Neural progenitor cell (in vitro differentiated cells): ENCODE measurements around the gene TRAF2. TPM values are rescaled to one million over a fixed set of nuclear protein-coding genes. Genes with fewer than 3 reads are reported as not detected.
A peak's percentile ranks its signal among the peaks of the same experiment; 100 is the strongest.

ENCODE experiments used
- DNase-seq: peaks from one replicate; pipeline ENCODE4 v3.0.0-alpha.2; 2016; ENCODE audit warnings: low spot score
- H2AFZ ChIP-seq: fragments of 200-600 bp; sonication (generic); replicated peaks from 2 replicates; pipeline ENCODE4 v1.6.1; 2016; ENCODE audit warnings: antibody characterized with exemption
- H3F3A ChIP-seq: fragments of 200-600 bp; sonication (generic); 2 replicates; pipeline ENCODE4 v1.6.1; 2016; ENCODE audit warnings: antibody characterized with exemption, low read depth
- H3K27ac ChIP-seq: fragments of 200-600 bp; sonication (generic); 2 replicates; pipeline ENCODE4 v1.5.1; 2016; ENCODE audit warnings: mild to moderate bottlenecking
- H3K27me3 ChIP-seq: fragments of 200-600 bp; sonication (generic); 2 replicates; pipeline ENCODE4 v1.6.1; 2016; ENCODE audit warnings: mild to moderate bottlenecking, moderate library complexity
- H3K36me3 ChIP-seq: fragments of 200-600 bp; sonication (generic); 2 replicates; pipeline ENCODE4 v1.5.1; 2016
- H3K4me1 ChIP-seq: fragments of 200-600 bp; sonication (generic); 2 replicates; pipeline ENCODE4 v1.6.1; 2016; ENCODE audit warnings: mixed run types
- H3K4me2 ChIP-seq: fragments of 200-600 bp; sonication (generic); 2 replicates; pipeline ENCODE4 v1.6.1; 2016
- H3K4me3 ChIP-seq: fragments of 200-600 bp; sonication (generic); 2 replicates; pipeline ENCODE4 v1.5.1; 2016
- H3K79me2 ChIP-seq: fragments of 200-600 bp; sonication (generic); 2 replicates; pipeline ENCODE4 v1.6.1; 2016; ENCODE audit warnings: low read depth
- H3K9ac ChIP-seq: fragments of 200-600 bp; sonication (generic); 2 replicates; pipeline ENCODE4 v1.6.1; 2016
- H3K9me3 ChIP-seq: fragments of 200-600 bp; sonication (generic); 2 replicates; pipeline ENCODE4 v1.5.1; 2016; ENCODE audit warnings: low read depth
- H4K20me1 ChIP-seq: fragments of 200-600 bp; sonication (generic); 2 replicates; pipeline ENCODE4 v1.6.1; 2016; ENCODE audit warnings: low read depth
- H3K27ac Mint-ChIP-seq: 3 replicates; pipeline ENCODE4 v1.8.0; 2021; ENCODE audit warnings: mixed read lengths
- H3K27me3 Mint-ChIP-seq: 2 replicates; pipeline ENCODE4 v1.8.0; 2022; ENCODE audit warnings: low read depth, mild to moderate bottlenecking, inconsistent platforms, moderate library complexity, mixed read lengths; ENCODE audit not compliant: insufficient read depth
- H3K36me3 Mint-ChIP-seq: 3 replicates; pipeline ENCODE4 v1.8.0; 2021; ENCODE audit warnings: mixed read lengths
- H3K4me1 Mint-ChIP-seq: 3 replicates; pipeline ENCODE4 v1.8.0; 2021; ENCODE audit warnings: mixed read lengths
- H3K4me3 Mint-ChIP-seq: 3 replicates; pipeline ENCODE4 v1.8.0; 2021; ENCODE audit warnings: mild to moderate bottlenecking, moderate library complexity, mixed read lengths
- H3K9me3 Mint-ChIP-seq: 3 replicates; pipeline ENCODE4 v1.8.0; 2020; ENCODE audit warnings: mixed read lengths
- EZH2 ChIP-seq: fragments of 200-600 bp; sonication (generic); IDR thresholded peaks from 2 replicates; pipeline ENCODE4 v1.6.1; 2017; ENCODE audit warnings: antibody characterized with exemption, mild to moderate bottlenecking, moderate library complexity
- EZH2phosphoT487 ChIP-seq: fragments of 200-600 bp; sonication (generic); IDR thresholded peaks from 2 replicates; pipeline ENCODE4 v1.6.1; 2017; ENCODE audit warnings: antibody characterized with exemption
- total RNA-seq: library from RNA; depleted of rRNA; stranded (reverse); fragments of >200 nt; gene quantifications from 2 replicates; pipeline ENCODE4 v1.2.3, GENCODE V29; 2015; ENCODE audit warnings: low replicate concordance
- TF ChIP-seq, protein P1 (sequence below): fragments of 200-600 bp; sonication (generic); IDR thresholded peaks from 2 replicates; pipeline ENCODE4 v1.5.1; 2017; ENCODE audit warnings: antibody characterized with exemption, mild to moderate bottlenecking

The TRAF2 gene
- total RNA-seq, 1 donor from 2014 or later = 16.1 TPM

DNA sequence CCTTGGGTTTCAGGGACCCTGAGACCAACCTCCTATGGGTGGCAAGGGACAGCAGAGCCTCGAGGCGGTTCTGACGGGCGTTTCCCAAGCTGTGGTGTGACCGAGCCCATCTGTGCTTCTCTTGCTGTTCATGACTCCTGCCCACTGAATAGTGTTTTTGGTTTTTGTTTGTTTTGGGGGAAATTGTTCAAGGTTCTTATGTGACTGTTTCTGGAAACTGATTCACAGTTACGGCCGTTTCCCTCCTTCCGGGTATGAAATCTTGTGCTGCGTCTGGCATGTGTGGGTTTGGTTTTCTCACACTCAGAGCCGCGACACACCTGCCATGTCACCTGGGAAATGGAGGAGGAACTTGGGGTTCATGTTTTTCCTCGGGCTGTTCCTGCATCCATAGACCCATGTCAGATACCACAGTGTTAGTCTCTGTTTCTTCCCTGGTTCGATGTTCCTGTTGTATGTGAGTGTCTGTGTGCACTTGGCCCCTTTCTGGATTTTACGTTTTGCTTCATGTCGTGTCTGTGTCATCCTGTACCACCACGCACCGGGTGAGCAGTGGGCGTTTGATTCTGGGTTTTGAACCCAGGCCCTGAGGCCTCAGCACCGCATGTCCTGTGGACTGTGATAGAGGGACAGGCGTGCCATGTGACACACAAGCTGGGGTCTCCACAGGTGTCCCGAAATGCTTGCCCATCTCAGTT is 29.5 kb downstream of the TRAF2 start:
- H3K79me2 ChIP-seq = no peaks in the 10 kb centered on the region
- H3K27me3 ChIP-seq = no peaks in the 10 kb centered on the region
- no peak overlapping the region for H3K27ac ChIP-seq
- no peak for TF ChIP-seq EZH2phosphoT487
- TF ChIP-seq EZH2 = no peak
- TF ChIP-seq, protein P1, sequence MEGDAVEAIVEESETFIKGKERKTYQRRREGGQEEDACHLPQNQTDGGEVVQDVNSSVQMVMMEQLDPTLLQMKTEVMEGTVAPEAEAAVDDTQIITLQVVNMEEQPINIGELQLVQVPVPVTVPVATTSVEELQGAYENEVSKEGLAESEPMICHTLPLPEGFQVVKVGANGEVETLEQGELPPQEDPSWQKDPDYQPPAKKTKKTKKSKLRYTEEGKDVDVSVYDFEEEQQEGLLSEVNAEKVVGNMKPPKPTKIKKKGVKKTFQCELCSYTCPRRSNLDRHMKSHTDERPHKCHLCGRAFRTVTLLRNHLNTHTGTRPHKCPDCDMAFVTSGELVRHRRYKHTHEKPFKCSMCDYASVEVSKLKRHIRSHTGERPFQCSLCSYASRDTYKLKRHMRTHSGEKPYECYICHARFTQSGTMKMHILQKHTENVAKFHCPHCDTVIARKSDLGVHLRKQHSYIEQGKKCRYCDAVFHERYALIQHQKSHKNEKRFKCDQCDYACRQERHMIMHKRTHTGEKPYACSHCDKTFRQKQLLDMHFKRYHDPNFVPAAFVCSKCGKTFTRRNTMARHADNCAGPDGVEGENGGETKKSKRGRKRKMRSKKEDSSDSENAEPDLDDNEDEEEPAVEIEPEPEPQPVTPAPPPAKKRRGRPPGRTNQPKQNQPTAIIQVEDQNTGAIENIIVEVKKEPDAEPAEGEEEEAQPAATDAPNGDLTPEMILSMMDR = no peak
- H4K20me1 ChIP-seq = no peaks in the 10 kb centered on the region
- no peaks in the 10 kb centered on the region for H3K9me3 Mint-ChIP-seq
- H3K4me2 ChIP-seq = no peak overlapping the region
- H3K9me3 ChIP-seq = no peaks in the 10 kb centered on the region
- H3K36me3 ChIP-seq = no peaks in the 10 kb centered on the region
- no peak overlapping the region for H3K4me3 ChIP-seq
- H3K36me3 Mint-ChIP-seq = peaks cover 16% of the 10 kb centered on the region
- H3K27ac Mint-ChIP-seq = no peak overlapping the region
- DNase-seq = no peak
- peaks cover 3% of the 10 kb centered on the region for H3K27me3 Mint-ChIP-seq
- no peaks in the 10 kb centered on the region for H3F3A ChIP-seq
- peak overlapping the region; percentile 7 for H3K4me3 Mint-ChIP-seq
- H2AFZ ChIP-seq = no peak overlapping the region
- H3K4me1 ChIP-seq = no peaks in the 10 kb centered on the region
- H3K9ac ChIP-seq = no peak overlapping the region
- H3K4me1 Mint-ChIP-seq = no peaks in the 10 kb centered on the region

DNA sequence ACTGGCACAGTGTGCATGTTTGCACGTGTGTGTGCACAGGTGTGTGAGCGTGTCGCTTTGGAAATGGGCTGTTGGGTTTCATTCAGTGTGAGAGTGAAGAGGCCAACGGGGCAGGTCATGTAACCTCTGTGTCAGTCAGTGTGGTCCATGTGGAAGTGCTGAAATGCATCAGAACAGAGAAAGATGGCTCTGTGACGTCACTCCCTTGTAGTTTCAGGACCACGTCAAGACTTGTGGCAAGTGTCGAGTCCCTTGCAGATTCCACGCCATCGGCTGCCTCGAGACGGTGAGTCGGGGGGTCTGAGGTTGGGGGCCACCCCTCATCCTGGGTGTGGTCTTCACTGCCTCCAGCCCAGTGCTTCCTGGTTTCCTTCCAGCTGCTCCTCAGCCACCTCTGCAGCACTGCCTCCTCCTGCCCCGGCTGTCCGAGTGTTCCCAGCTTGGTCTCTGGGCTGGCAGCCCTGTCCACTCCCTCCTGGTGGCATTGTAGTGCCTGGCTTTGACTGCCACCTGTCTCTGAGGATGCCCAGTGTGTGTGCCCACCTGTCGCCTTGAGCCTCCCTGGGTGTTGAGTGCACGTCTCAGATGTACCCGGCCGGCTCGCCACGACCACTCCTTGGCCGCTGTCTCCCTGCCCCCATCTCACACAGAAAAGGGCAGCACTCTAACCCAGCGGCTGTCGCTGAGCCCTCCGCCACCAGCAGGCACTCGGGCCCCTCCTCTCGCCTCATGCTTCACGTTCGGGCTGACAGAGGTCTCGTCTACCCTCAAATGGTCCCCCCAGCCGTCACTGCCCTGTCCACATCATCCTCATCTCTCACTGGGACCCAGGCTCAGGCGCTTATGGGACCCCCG is 30.2 kb downstream of the TRAF2 start:
- peaks cover 3% of the 10 kb centered on the region for H3K27me3 Mint-ChIP-seq
- no peaks in the 10 kb centered on the region for H3K36me3 ChIP-seq
- TF ChIP-seq, protein P1 = no peak
- no peak for TF ChIP-seq EZH2phosphoT487

DNA sequence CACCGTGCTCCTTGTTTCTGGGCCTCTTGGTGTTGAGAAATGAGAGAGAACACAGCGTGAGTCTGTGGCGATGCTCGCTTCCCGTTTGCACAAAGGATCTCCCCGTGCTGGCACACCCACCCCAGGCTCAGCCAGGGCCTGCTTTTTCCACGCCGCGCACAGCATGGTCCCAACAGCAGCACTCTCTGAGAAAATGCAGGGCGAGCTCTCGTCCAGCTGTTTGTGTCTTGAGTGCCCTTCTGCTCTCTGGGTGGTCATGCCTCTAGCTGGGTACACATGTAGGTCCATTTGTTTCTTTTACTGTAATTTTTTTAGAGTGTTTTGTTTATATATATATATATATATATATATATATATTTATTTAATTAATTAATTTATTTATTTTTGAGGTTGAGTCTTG is 31.6 kb downstream of the TRAF2 start:
- no peak overlapping the region for H3K27ac Mint-ChIP-seq
- TF ChIP-seq EZH2 = no peak
- TF ChIP-seq, protein P1 = no peak
- no peak for TF ChIP-seq EZH2phosphoT487
- H3K4me1 Mint-ChIP-seq = no peaks in the 10 kb centered on the region
- no peaks in the 10 kb centered on the region for H3K79me2 ChIP-seq
- H3F3A ChIP-seq = no peaks in the 10 kb centered on the region
- H3K36me3 ChIP-seq = no peaks in the 10 kb centered on the region
- H4K20me1 ChIP-seq = no peaks in the 10 kb centered on the region
- DNase-seq = no peak
- peaks cover 3% of the 10 kb centered on the region for H3K27me3 Mint-ChIP-seq
- H3K36me3 Mint-ChIP-seq = peaks cover 16% of the 10 kb centered on the region
- H3K9me3 ChIP-seq = no peaks in the 10 kb centered on the region
- no peak overlapping the region for H2AFZ ChIP-seq
- H3K9ac ChIP-seq = no peak overlapping the region
- no peaks in the 10 kb centered on the region for H3K27me3 ChIP-seq
- no peak overlapping the region for H3K27ac ChIP-seq
- no peak overlapping the region for H3K4me3 Mint-ChIP-seq
- H3K4me3 ChIP-seq = no peak overlapping the region
- no peak overlapping the region for H3K4me2 ChIP-seq
- no peaks in the 10 kb centered on the region for H3K4me1 ChIP-seq
- H3K9me3 Mint-ChIP-seq = no peaks in the 10 kb centered on the region

More for the DNA sequence above, 30.2 kb downstream of the TRAF2 start:
- Histone ChIP-seq H3K79me2 (no peaks in the 10 kb centered on the region), H3K4me1 (no peaks in the 10 kb centered on the region), H3K27me3 (no peaks in the 10 kb centered on the region), H4K20me1 (no peaks in the 10 kb centered on the region), H2AFZ (no peak overlapping the region), H3K4me2 (no peak overlapping the region), H3K9ac (no peak overlapping the region), H3F3A (no peaks in the 10 kb centered on the region), H3K27ac (no peak overlapping the region), H3K9me3 (no peaks in the 10 kb centered on the region), H3K4me3 (no peak overlapping the region)
- no peak overlapping the region for H3K4me3 Mint-ChIP-seq
- H3K4me1 Mint-ChIP-seq = no peaks in the 10 kb centered on the region
- no peaks in the 10 kb centered on the region for H3K9me3 Mint-ChIP-seq
- H3K27ac Mint-ChIP-seq = no peak overlapping the region
- H3K36me3 Mint-ChIP-seq = peaks cover 16% of the 10 kb centered on the region
- no peak for DNase-seq
